H1 (cell line): ENCODE results near the gene SPEM1. TPM values are rescaled to one million over a fixed set of nuclear protein-coding genes. Genes with fewer than 3 reads are reported as not detected.

Source experiments
- CTCF ChIA-PET: fragments of 300-600 bp; sonication (Branson Sonifier 250); formaldehyde crosslinking; loops from one replicate; lab custom pipeline; 2021; ENCODE audit not compliant: partially characterized antibody; lab: Charles Lee
- POLR2A ChIA-PET: fragments of 300-600 bp; sonication (Branson Sonifier 250); formaldehyde crosslinking; loops from one replicate; lab custom pipeline; 2021; ENCODE audit warnings: inconsistent platforms; ENCODE audit not compliant: partially characterized antibody; lab: Charles Lee
- DNase-seq, 2 experiments: peaks; one replicate each; pipeline versions ENCODE4 v3.0.0 to v3.0.0-alpha.2; 2010 to 2022; ENCODE audit warnings: low spot score in 2 of 2, low read depth in 1 of 2, mixed read lengths in 1 of 2
- FAIRE-seq: peaks from 2 replicates; lab custom pipeline; 2011; peaks lifted over from hg19 to GRCh38; lab: Jason Lieb, UNC
- H2AFZ ChIP-seq: 2 replicates; pipeline ENCODE4 v1.8.1; 2012; ENCODE audit warnings: low read length, inconsistent platforms
- H2AK5ac ChIP-seq: 2 replicates; pipeline ENCODE4 v1.6.1; 2013; ENCODE audit warnings: low read depth, low read length
- H2BK120ac ChIP-seq: replicated peaks from 2 replicates; pipeline ENCODE3; 2013; ENCODE audit warnings: low read depth, low read length, inconsistent platforms
- H2BK12ac ChIP-seq: 2 replicates; pipeline ENCODE4 v1.6.1; 2013; ENCODE audit warnings: low read depth, low read length
- H2BK15ac ChIP-seq: 2 replicates; pipeline ENCODE4 v1.6.1; 2013; ENCODE audit warnings: low read length
- H2BK20ac ChIP-seq: 2 replicates; pipeline ENCODE4 v1.6.1; 2013; ENCODE audit warnings: low read length
- H2BK5ac ChIP-seq: 2 replicates; pipeline ENCODE4 v1.6.1; 2013; ENCODE audit warnings: low read depth, low read length
- H3K14ac ChIP-seq: 2 replicates; pipeline ENCODE4 v1.6.1; 2013; ENCODE audit warnings: inconsistent platforms; ENCODE audit not compliant: insufficient read length
- H3K18ac ChIP-seq: 2 replicates; pipeline ENCODE4 v1.6.1; 2013; ENCODE audit warnings: low read length; ENCODE audit errors: extremely low read depth
- H3K23ac ChIP-seq: 2 replicates; pipeline ENCODE4 v1.6.1; 2013; ENCODE audit warnings: inconsistent platforms; ENCODE audit not compliant: insufficient read length
- H3K23me2 ChIP-seq: 2 replicates; pipeline ENCODE4 v1.6.1; 2013; ENCODE audit warnings: low read depth, low read length
- H3K27ac ChIP-seq: 2 replicates; pipeline ENCODE4 v1.6.1; 2011; ENCODE audit warnings: low read depth, low read length, inconsistent platforms
- H3K27me3 ChIP-seq, 4 experiments: replicated peaks in 1 of 4; 1 replicate in 1 of 4; 2 replicates in 3 of 4; pipeline versions ENCODE4 v1.6.1 to v1.8.1; 2011 to 2013; ENCODE audit warnings: low read length in 3 of 4, mild to moderate bottlenecking in 3 of 4, inconsistent platforms in 2 of 4, mixed read lengths in 2 of 4, moderate library complexity in 1 of 4; ENCODE audit not compliant: control insufficient read depth in 3 of 4, insufficient read depth in 3 of 4; ENCODE audit errors: extremely low read depth in 1 of 4
- H3K36me3 ChIP-seq, 4 experiments: 2 replicates each; pipeline versions ENCODE4 v1.6.1 to v1.8.1; 2011 to 2013; ENCODE audit warnings: mild to moderate bottlenecking in 4 of 4, low read length in 3 of 4, moderate library complexity in 2 of 4, control low read depth in 1 of 4, inconsistent platforms in 1 of 4; ENCODE audit not compliant: insufficient read depth in 4 of 4, control insufficient read depth in 2 of 4
- H3K4ac ChIP-seq: replicated peaks from 2 replicates; pipeline ENCODE3; 2013; ENCODE audit warnings: low read length, low read depth, mixed read lengths, inconsistent platforms; ENCODE audit not compliant: insufficient read length
- H3K4me1 ChIP-seq, 4 experiments: replicated peaks in 1 of 4; 1 replicate in 1 of 4; 2 replicates in 3 of 4; pipeline versions ENCODE4 v1.6.1 to v1.8.1; 2011 to 2013; ENCODE audit warnings: low read length in 3 of 4, inconsistent platforms in 2 of 4, mixed read lengths in 1 of 4; ENCODE audit not compliant: insufficient read depth in 4 of 4, control insufficient read depth in 3 of 4
- H3K4me2 ChIP-seq, 2 experiments: 2 replicates each; pipeline versions ENCODE4 v1.6.1 to v1.8.1; 2011 to 2013; ENCODE audit warnings: low read depth in 2 of 2, low read length in 2 of 2, control low read depth in 1 of 2, inconsistent platforms in 1 of 2, mild to moderate bottlenecking in 1 of 2; ENCODE audit not compliant: insufficient read depth in 1 of 2
- H3K4me3 ChIP-seq, 4 experiments: fragments of 200-600, 300-600 bp in 1 of 4; sonication (generic), shearing (Covaris generic), sonication (Bioruptor Twin) in 1 of 4; 2 replicates each; pipeline versions ENCODE4 v1.5.1 to v1.8.1; 2011 to 2016; ENCODE audit warnings: low read length in 4 of 4, low read depth in 3 of 4, control low read depth in 2 of 4, inconsistent platforms in 2 of 4, mild to moderate bottlenecking in 2 of 4, mixed read lengths in 1 of 4, moderate library complexity in 1 of 4; ENCODE audit not compliant: insufficient read depth in 2 of 4; ENCODE audit errors: extremely low read depth in 1 of 4
- H3K56ac ChIP-seq: replicated peaks from 2 replicates; pipeline ENCODE3; 2013; ENCODE audit warnings: low read depth, mild to moderate bottlenecking, mixed read lengths, low read length, inconsistent platforms; ENCODE audit not compliant: insufficient read length
- H3K79me1 ChIP-seq: 2 replicates; pipeline ENCODE4 v1.6.1; 2013; ENCODE audit warnings: low read depth, low read length, control low read depth
- H3K79me2 ChIP-seq, 2 experiments: 2 replicates each; pipeline versions ENCODE4 v1.6.1 to v1.8.1; 2012 to 2013; ENCODE audit warnings: low read length in 2 of 2, mild to moderate bottlenecking in 2 of 2, inconsistent platforms in 1 of 2; ENCODE audit not compliant: insufficient read depth in 2 of 2, control insufficient read depth in 1 of 2
- H3K9ac ChIP-seq, 4 experiments: replicated peaks in 1 of 4; 1 replicate in 1 of 4; 2 replicates in 3 of 4; pipeline versions ENCODE4 v1.6.1 to v1.8.1; 2011 to 2013; ENCODE audit warnings: low read depth in 3 of 4, low read length in 3 of 4, control low read depth in 2 of 4, mild to moderate bottlenecking in 2 of 4, moderate library complexity in 2 of 4, inconsistent platforms in 1 of 4; ENCODE audit errors: extremely low read depth in 1 of 4
- H3K9me3 ChIP-seq, 2 experiments: 2 replicates each; pipeline versions ENCODE4 v1.6.1 to v1.8.1; 2012 to 2013; ENCODE audit warnings: mild to moderate bottlenecking in 2 of 2, moderate library complexity in 2 of 2, control low read depth in 1 of 2, inconsistent platforms in 1 of 2, low read depth in 1 of 2, low read length in 1 of 2, mixed read lengths in 1 of 2; ENCODE audit not compliant: insufficient read depth in 2 of 2
- H4K20me1 ChIP-seq, 2 experiments: replicated peaks in 1 of 2; 2 replicates each; pipeline versions ENCODE3 to v1.8.1; 2011 to 2013; ENCODE audit warnings: inconsistent platforms in 2 of 2, low read length in 2 of 2, mild to moderate bottlenecking in 1 of 2; ENCODE audit not compliant: insufficient read depth in 2 of 2, control insufficient read depth in 1 of 2
- H4K5ac ChIP-seq: 2 replicates; pipeline ENCODE4 v1.6.1; 2013; ENCODE audit warnings: low read length, low read depth, mixed read lengths, inconsistent platforms; ENCODE audit not compliant: insufficient read length
- H4K8ac ChIP-seq: 2 replicates; pipeline ENCODE4 v1.8.0; 2013; ENCODE audit warnings: mild to moderate bottlenecking, moderate library complexity, low read length, inconsistent platforms; ENCODE audit not compliant: insufficient read depth; ENCODE audit errors: extremely low read depth
- H4K91ac ChIP-seq: replicated peaks from 2 replicates; pipeline ENCODE3; 2013; ENCODE audit warnings: low read length, mixed read lengths, inconsistent platforms; ENCODE audit not compliant: insufficient read length
- RXRA ChIP-seq: IDR thresholded peaks from 2 replicates; pipeline ENCODE4 v1.6.1; 2011; ENCODE audit warnings: low read depth, mild to moderate bottlenecking, low read length, moderate library complexity; ENCODE audit not compliant: insufficient read depth
- WGBS, 2 experiments: shearing (Covaris generic) in 1 of 2; methylation state at CpG; one replicate each; pipeline versions ENCODE4 v1.1.6 to v1.1.7; 2013 to 2015; ENCODE audit warnings: low lambda C conversion rate in 2 of 2, mixed read lengths in 2 of 2, inconsistent platforms in 1 of 2, low coverage in 1 of 2, missing lambda C conversion rate in 1 of 2; ENCODE audit not compliant: insufficient replicate concordance in 2 of 2, insufficient coverage in 1 of 2, insufficient read length in 1 of 2; ENCODE audit errors: extremely low coverage in 1 of 2, missing lambda C conversion rate in 1 of 2; 5-methylcytosine and 5-hydroxymethylcytosine counted together
- polyA plus RNA-seq, 7 experiments: library from polyadenylated mRNA; depleted of rRNA in 3 of 7; stranded (reverse) in 5 of 7; unstranded in 2 of 7; fragments of >200 nt in 5 of 7; fragments of 200-250 nt in 2 of 7; gene quantifications; 1 replicate in 5 of 7; 2 replicates in 1 of 7; 4 replicates in 1 of 7; pipeline versions ENCODE4 v1.2.1 to v1.2.3, GENCODE V29; 2011 to 2013; ENCODE audit warnings: missing spikeins in 2 of 7, mixed read lengths in 2 of 7
- total RNA-seq: library from RNA; stranded (reverse); fragmentation: NEBNext Ultra II Directional; extraction: Animal tissue kit (Norgen Biotek cat#: 25700); gene quantifications from 2 replicates; pipeline ENCODE4 v1.2.1, GENCODE V29; 2021

SPEM1 gene
- total and polyA plus RNA-seq, 2 of the 8 experiments (the other 6 are each of a cell fraction or from before 2014, with no cell fraction given) = not detected

- Histone ChIP-seq H3K56ac (no peak overlapping the region), H3K4me2 (no peak overlapping the region), H2BK5ac (no peak overlapping the region), H3K79me2 (no peaks in the 10 kb centered on the region), H3K9ac (no peak overlapping the region), H3K36me3 (peaks cover 0 to 25% (median 9%) of the 10 kb centered on the region in 4 experiments; a peak in 6 of 8 replicates), H2BK20ac (no peak overlapping the region), H3K23ac (no peak overlapping the region), H3K4ac (no peak overlapping the region), H3K14ac (no peak overlapping the region), H2BK15ac (no peak overlapping the region), H3K4me1 (peaks cover 0 to 15% (median 6%) of the 10 kb centered on the region in 4 experiments; a peak in 5 of 7 replicates), H3K4me3 (no peak overlapping the region), H3K23me2 (peaks cover 2% of the 10 kb centered on the region; the same call in 1 of the 2 replicates), H3K27ac (no peak overlapping the region), H4K8ac (peak overlapping the region; percentile 60; the same call in 1 of the 2 replicates), H3K27me3 (no peaks in the 10 kb centered on the region)
- 93% methylated on average over 34 of the region's 54 CpGs; no CpG with 5 or more reads in 1 of the 2 experiments for WGBS, 2 experiments
- DNase-seq = no peak
- CTCF ChIA-PET = interaction anchor here (1.0 to 1.4 kb wide), 2 partner anchors 38 to 144 kb away, joined by 3 to 5 read pairs; partner anchors contain the start of gene SENP3
- no peak for FAIRE-seq
- TF ChIP-seq RXRA = no peak
- TF ChIP-seq, all 59 proteins: peak for 0
- Histone ChIP-seq H4K5ac (no peak overlapping the region), H2AFZ (no peak overlapping the region), H2BK120ac (no peak overlapping the region), H2AK5ac (no peak overlapping the region), H3K9me3 (no peaks in the 10 kb centered on the region), H3K79me1 (no peaks in the 10 kb centered on the region), H4K20me1 (peaks cover 2 to 5% of the 10 kb centered on the region in 2 experiments), H2BK12ac (no peak overlapping the region), H3K18ac (no peak overlapping the region), H4K91ac (no peak overlapping the region)
- POLR2A ChIA-PET = interaction anchor here (1.1 to 2.8 kb wide), 6 partner anchors 8 to 133 kb away, joined by 3 to 14 read pairs (median 4); partner anchors contain the start of genes NLGN2, SPEM2 and TMEM102
These were observed 3.0 kb upstream of the SPEM1 start for GRCh38 chr17:7417056-7417655.
